ENCODE data around the gene HIGD1A. TPM values are rescaled to one million over a fixed set of nuclear protein-coding genes. Genes with fewer than 3 reads are reported as not detected.

Gene HIGD1A
- total and polyA plus RNA-seq, 2 of the 4 experiments (the other 2 are of a cell fraction): 86.6 to 137 TPM

GRCh38 chr3:42846685-42847522 lies 42.6 kb upstream of the HIGD1A start:
- Histone ChIP-seq H2AFZ (replicated peaks; ENCODE audit: low read length, poor library complexity) (no peak overlapping the region), H2AK5ac (ENCODE audit: low read depth, low read length) (no peak overlapping the region), H4K20me1 (ENCODE audit: insufficient read depth, low read length) (no peaks in the 10 kb centered on the region), H4K91ac (ENCODE audit: insufficient read depth, low read depth, low read length) (no peak overlapping the region), H3K18ac (ENCODE audit: low read depth, low read length) (no peak overlapping the region), H3K56ac (ENCODE audit: extremely low read depth, insufficient read depth, low read length) (no peak overlapping the region), H3K4me3 (ENCODE audit: insufficient read depth, low read depth, low read length) (no peak overlapping the region), H3K4me2 (ENCODE audit: low read depth, low read length) (no peak overlapping the region), H2BK5ac (ENCODE audit: low read depth, low read length, poor library complexity, severe bottlenecking) (no peak overlapping the region), H2BK20ac (ENCODE audit: low read depth, low read length) (no peak overlapping the region), H3K79me1 (ENCODE audit: low read depth in 1 of 2, low read length in 2 of 2) (no peaks in the 10 kb centered on the region), H3K36me3 (ENCODE audit: control insufficient read depth, insufficient read depth, low read length) (no peaks in the 10 kb centered on the region), H3K27ac (ENCODE audit: insufficient read depth, low read length) (no peak overlapping the region), H3K9me1 (ENCODE audit: insufficient read depth, low read length) (no peaks in the 10 kb centered on the region), H2BK15ac (ENCODE audit: low read depth, low read length) (no peak overlapping the region), H3K23ac (ENCODE audit: low read depth, low read length) (no peak overlapping the region), H3K14ac (replicated peaks; ENCODE audit: low read depth, low read length) (no peak overlapping the region), H2AK9ac (replicated peaks; ENCODE audit: low read depth, low read length, poor library complexity) (no peak overlapping the region), H3K27me3 (ENCODE audit: control insufficient read depth, insufficient read depth, low read length) (peaks cover 43% of the 10 kb centered on the region), H4K5ac (ENCODE audit: low read depth, low read length) (no peak overlapping the region), H3K4me1 (ENCODE audit: control insufficient read depth, insufficient read depth, low read length) (no peaks in the 10 kb centered on the region), H3K4ac (ENCODE audit: low read depth, low read length) (no peak overlapping the region), H3K9me3 (ENCODE audit: control insufficient read depth, insufficient read depth, low read length) (no peaks in the 10 kb centered on the region), H2BK120ac (ENCODE audit: low read depth, low read length) (no peak overlapping the region), H4K8ac (ENCODE audit: low read depth in 2 of 2, low read length in 2 of 2) (no peak overlapping the region), H3K9ac (ENCODE audit: low read depth, low read length) (no peak overlapping the region)
- ATAC-seq (ENCODE audit: low read depth) (no peak), DNase-seq (no peak)
- WGBS, 2 experiments (ENCODE audit: extremely low coverage in 2 of 2, insufficient read length in 1 of 2): 40% methylated on average over 1 of the region's 5 CpGs; no CpG with 5 or more reads in 1 of the 2 experiments
- BruUV-seq (replicated peaks): no TSS peak
- intact Hi-C loops (cut with micrococcal nuclease) (no loop called here), dilution Hi-C loops (cut with HindIII; ENCODE audit: low sequenced_read_pairs, unreplicated experiment) (no loop called here), in situ Hi-C loops (cut with MboI; ENCODE audit: low sequenced_read_pairs) (no loop called here)
- ChIA-PET POLR2A (ENCODE audit: unreplicated experiment) (no interaction called here), CTCF (no interaction called here)
- TF ChIP-seq RCOR1 (IDR thresholded peaks at IDR 0.05; ENCODE audit: insufficient replicate concordance, low read length) (no peak), BHLHE40 (IDR thresholded peaks at IDR 0.05; ENCODE audit: low read depth, low read length) (no peak), MAFK (IDR thresholded peaks at IDR 0.05; ENCODE audit: low read depth, low read length) (no peak)
- TF ChIP-seq, protein P1, sequence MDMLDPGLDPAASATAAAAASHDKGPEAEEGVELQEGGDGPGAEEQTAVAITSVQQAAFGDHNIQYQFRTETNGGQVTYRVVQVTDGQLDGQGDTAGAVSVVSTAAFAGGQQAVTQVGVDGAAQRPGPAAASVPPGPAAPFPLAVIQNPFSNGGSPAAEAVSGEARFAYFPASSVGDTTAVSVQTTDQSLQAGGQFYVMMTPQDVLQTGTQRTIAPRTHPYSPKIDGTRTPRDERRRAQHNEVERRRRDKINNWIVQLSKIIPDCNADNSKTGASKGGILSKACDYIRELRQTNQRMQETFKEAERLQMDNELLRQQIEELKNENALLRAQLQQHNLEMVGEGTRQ (IDR thresholded peaks at IDR 0.05; ENCODE audit: low read depth, low read length): no peak

Data from IMR-90 (cell line).